ENCODE data around the gene CDH4. TPM values are rescaled to one million over a fixed set of nuclear protein-coding genes. Genes with fewer than 3 reads are reported as not detected.
A peak's percentile ranks its signal among the peaks of the same experiment; 100 is the strongest.

Gene CDH4
- total and polyA plus RNA-seq, 2 of the 8 experiments (the other 6 are each of a cell fraction or from before 2014, with no cell fraction given), result 4.3 to 7.9 TPM

DNA sequence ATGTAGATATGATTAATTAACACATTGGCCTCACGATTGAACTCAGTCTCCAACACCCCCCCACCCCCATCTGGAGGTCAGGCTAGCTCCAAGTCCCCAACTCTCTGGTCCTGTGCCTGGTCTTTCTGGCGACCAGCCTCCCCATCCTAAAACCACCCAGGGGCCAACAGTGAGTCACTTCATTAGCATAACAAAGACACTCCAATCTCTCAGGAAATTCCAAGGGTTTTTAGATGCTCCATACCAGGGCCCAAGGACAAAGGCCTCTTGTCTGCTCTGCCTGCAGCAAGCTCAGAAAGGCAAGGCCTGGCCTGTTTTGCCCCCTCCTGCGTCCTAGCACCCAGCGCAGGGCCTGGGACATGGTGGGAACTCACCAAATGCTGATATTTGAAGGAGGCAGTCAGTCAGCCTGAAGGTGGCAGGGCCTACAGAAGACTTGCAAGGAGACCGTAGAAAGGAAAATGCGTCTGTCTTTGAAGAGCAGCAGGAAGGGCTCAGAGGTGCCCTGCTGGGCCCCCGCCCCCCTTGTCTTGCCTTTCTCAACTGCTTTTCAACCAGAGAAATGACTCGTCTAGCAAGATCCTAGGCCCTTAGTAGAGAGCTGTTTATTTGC, 184.7 kb downstream of the CDH4 start (continued):
- TF ChIP-seq, protein P1, sequence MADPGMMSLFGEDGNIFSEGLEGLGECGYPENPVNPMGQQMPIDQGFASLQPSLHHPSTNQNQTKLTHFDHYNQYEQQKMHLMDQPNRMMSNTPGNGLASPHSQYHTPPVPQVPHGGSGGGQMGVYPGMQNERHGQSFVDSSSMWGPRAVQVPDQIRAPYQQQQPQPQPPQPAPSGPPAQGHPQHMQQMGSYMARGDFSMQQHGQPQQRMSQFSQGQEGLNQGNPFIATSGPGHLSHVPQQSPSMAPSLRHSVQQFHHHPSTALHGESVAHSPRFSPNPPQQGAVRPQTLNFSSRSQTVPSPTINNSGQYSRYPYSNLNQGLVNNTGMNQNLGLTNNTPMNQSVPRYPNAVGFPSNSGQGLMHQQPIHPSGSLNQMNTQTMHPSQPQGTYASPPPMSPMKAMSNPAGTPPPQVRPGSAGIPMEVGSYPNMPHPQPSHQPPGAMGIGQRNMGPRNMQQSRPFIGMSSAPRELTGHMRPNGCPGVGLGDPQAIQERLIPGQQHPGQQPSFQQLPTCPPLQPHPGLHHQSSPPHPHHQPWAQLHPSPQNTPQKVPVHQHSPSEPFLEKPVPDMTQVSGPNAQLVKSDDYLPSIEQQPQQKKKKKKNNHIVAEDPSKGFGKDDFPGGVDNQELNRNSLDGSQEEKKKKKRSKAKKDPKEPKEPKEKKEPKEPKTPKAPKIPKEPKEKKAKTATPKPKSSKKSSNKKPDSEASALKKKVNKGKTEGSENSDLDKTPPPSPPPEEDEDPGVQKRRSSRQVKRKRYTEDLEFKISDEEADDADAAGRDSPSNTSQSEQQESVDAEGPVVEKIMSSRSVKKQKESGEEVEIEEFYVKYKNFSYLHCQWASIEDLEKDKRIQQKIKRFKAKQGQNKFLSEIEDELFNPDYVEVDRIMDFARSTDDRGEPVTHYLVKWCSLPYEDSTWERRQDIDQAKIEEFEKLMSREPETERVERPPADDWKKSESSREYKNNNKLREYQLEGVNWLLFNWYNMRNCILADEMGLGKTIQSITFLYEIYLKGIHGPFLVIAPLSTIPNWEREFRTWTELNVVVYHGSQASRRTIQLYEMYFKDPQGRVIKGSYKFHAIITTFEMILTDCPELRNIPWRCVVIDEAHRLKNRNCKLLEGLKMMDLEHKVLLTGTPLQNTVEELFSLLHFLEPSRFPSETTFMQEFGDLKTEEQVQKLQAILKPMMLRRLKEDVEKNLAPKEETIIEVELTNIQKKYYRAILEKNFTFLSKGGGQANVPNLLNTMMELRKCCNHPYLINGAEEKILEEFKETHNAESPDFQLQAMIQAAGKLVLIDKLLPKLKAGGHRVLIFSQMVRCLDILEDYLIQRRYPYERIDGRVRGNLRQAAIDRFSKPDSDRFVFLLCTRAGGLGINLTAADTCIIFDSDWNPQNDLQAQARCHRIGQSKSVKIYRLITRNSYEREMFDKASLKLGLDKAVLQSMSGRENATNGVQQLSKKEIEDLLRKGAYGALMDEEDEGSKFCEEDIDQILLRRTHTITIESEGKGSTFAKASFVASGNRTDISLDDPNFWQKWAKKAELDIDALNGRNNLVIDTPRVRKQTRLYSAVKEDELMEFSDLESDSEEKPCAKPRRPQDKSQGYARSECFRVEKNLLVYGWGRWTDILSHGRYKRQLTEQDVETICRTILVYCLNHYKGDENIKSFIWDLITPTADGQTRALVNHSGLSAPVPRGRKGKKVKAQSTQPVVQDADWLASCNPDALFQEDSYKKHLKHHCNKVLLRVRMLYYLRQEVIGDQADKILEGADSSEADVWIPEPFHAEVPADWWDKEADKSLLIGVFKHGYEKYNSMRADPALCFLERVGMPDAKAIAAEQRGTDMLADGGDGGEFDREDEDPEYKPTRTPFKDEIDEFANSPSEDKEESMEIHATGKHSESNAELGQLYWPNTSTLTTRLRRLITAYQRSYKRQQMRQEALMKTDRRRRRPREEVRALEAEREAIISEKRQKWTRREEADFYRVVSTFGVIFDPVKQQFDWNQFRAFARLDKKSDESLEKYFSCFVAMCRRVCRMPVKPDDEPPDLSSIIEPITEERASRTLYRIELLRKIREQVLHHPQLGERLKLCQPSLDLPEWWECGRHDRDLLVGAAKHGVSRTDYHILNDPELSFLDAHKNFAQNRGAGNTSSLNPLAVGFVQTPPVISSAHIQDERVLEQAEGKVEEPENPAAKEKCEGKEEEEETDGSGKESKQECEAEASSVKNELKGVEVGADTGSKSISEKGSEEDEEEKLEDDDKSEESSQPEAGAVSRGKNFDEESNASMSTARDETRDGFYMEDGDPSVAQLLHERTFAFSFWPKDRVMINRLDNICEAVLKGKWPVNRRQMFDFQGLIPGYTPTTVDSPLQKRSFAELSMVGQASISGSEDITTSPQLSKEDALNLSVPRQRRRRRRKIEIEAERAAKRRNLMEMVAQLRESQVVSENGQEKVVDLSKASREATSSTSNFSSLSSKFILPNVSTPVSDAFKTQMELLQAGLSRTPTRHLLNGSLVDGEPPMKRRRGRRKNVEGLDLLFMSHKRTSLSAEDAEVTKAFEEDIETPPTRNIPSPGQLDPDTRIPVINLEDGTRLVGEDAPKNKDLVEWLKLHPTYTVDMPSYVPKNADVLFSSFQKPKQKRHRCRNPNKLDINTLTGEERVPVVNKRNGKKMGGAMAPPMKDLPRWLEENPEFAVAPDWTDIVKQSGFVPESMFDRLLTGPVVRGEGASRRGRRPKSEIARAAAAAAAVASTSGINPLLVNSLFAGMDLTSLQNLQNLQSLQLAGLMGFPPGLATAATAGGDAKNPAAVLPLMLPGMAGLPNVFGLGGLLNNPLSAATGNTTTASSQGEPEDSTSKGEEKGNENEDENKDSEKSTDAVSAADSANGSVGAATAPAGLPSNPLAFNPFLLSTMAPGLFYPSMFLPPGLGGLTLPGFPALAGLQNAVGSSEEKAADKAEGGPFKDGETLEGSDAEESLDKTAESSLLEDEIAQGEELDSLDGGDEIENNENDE (IDR thresholded peaks at IDR 0.05; ENCODE audit: insufficient replicate concordance, low read length), result no peak
- TF ChIP-seq HDAC2 (IDR thresholded peaks at IDR 0.05; ENCODE audit: borderline replicate concordance in 1 of 2, low read depth in 2 of 2, low read length in 2 of 2) (peak in 1 of 2 experiments; percentile 75; a peak in 2 of 4 replicates), ASH2L (IDR thresholded peaks at IDR 0.05; ENCODE audit: low read length) (peak; percentile 92), SP2 (IDR thresholded peaks at IDR 0.05; ENCODE audit: low read length) (no peak), FOSL1 (IDR thresholded peaks at IDR 0.05; ENCODE audit: insufficient read depth, low read depth, low read length) (0 out of 2 replicates have a peak, but pooled peaks have one; percentile 28), BCL11A (IDR thresholded peaks at IDR 0.05; ENCODE audit: low read depth in 2 of 2, low read length in 2 of 2) (peak; percentile 47 to 55), KDM1A (IDR thresholded peaks at IDR 0.05; ENCODE audit: borderline replicate concordance, low read length) (0 out of 2 replicates have a peak, but pooled peaks have one; percentile 73), KDM4A (IDR thresholded peaks at IDR 0.05; ENCODE audit: low read depth, low read length, severe bottlenecking) (no peak), EP300 (IDR thresholded peaks at IDR 0.05; ENCODE audit: borderline replicate concordance in 1 of 2, low read depth in 2 of 2, low read length in 2 of 2) (peak in 1 of 2 experiments; percentile 90; a peak in 2 of 3 replicates)

Data from H1 (cell line).